CD4-positive, alpha-beta memory T cell (primary cell): ENCODE data around the gene COPS2. TPM values are rescaled to one million over a fixed set of nuclear protein-coding genes. Genes with fewer than 3 reads are reported as not detected.

Experiments
- CTCF ChIA-PET: fragments of 350-600 bp; sonication (Branson Sonifier 250); formaldehyde crosslinking; loops from one replicate; lab custom pipeline; 2021; ENCODE audit warnings: inconsistent platforms; ENCODE audit not compliant: partially characterized antibody; lab: Charles Lee
- POLR2A ChIA-PET: fragments of 350-600 bp; sonication (Branson Sonifier 250); formaldehyde crosslinking; loops from one replicate; lab custom pipeline; 2021; ENCODE audit not compliant: partially characterized antibody; lab: Charles Lee
- DNase-seq, 5 donors: peaks; one replicate each; pipeline versions ENCODE4 v3.0.0 to v3.0.0-alpha.2; 2020 to 2022; ENCODE audit warnings: mixed read lengths in 1 of 5
- H3K27ac ChIP-seq: one replicate; pipeline ENCODE4 v1.7.0; 2013; ENCODE audit warnings: low read depth, low read length
- H3K27me3 ChIP-seq: 2 replicates; pipeline ENCODE4 v1.7.0; 2013; ENCODE audit warnings: mild to moderate bottlenecking, low read length, moderate library complexity; ENCODE audit not compliant: insufficient read depth
- H3K36me3 ChIP-seq: 2 replicates; pipeline ENCODE4 v1.7.0; 2013; ENCODE audit warnings: mild to moderate bottlenecking, low read length, moderate library complexity; ENCODE audit not compliant: insufficient read depth
- H3K4me1 ChIP-seq: 2 replicates; pipeline ENCODE4 v1.7.0; 2013; ENCODE audit warnings: mild to moderate bottlenecking, low read length, moderate library complexity; ENCODE audit not compliant: insufficient read depth
- H3K4me3 ChIP-seq, 2 donors: one replicate each; pipeline ENCODE4 v1.7.0; 2013; ENCODE audit warnings: low read length in 2 of 2, mild to moderate bottlenecking in 1 of 2
- H3K9me3 ChIP-seq, 2 donors: one replicate each; pipeline ENCODE4 v1.7.0; 2013; ENCODE audit warnings: low read length in 2 of 2, control low read depth in 1 of 2; ENCODE audit not compliant: control insufficient read depth in 1 of 2
- H3K27ac Mint-ChIP-seq, 7 donors: one replicate each; pipeline ENCODE4 v1.8.0; 2020 to 2021; ENCODE audit warnings: mixed read lengths in 7 of 7, mild to moderate bottlenecking in 6 of 7, inconsistent platforms in 3 of 7, moderate library complexity in 3 of 7
- H3K27me3 Mint-ChIP-seq, 2 donors: one replicate each; pipeline ENCODE4 v1.8.0; 2020 to 2021; ENCODE audit warnings: mixed read lengths in 2 of 2
- H3K36me3 Mint-ChIP-seq, 2 donors: one replicate each; pipeline ENCODE4 v1.8.0; 2020 to 2021; ENCODE audit warnings: mixed read lengths in 2 of 2, inconsistent platforms in 1 of 2, mild to moderate bottlenecking in 1 of 2
- H3K4me1 Mint-ChIP-seq, 4 donors: one replicate each; pipeline ENCODE4 v1.8.0; 2020 to 2021; ENCODE audit warnings: mixed read lengths in 4 of 4, mild to moderate bottlenecking in 1 of 4
- H3K4me3 Mint-ChIP-seq, 8 donors: one replicate each; pipeline ENCODE4 v1.8.0; 2020 to 2021; ENCODE audit warnings: mixed read lengths in 8 of 8, mild to moderate bottlenecking in 7 of 8, moderate library complexity in 6 of 8, inconsistent platforms in 3 of 8
- H3K9me3 Mint-ChIP-seq, 8 donors: one replicate each; pipeline ENCODE4 v1.8.0; 2020 to 2021; ENCODE audit warnings: mixed read lengths in 8 of 8, mild to moderate bottlenecking in 5 of 8, inconsistent platforms in 3 of 8, moderate library complexity in 1 of 8
- intact Hi-C: fragments of 100-400 bp; cut with micrococcal nuclease; formaldehyde crosslinking; loops from one replicate; pipeline ENCODE4 v1.15.1; 2023
- polyA plus RNA-seq, 2 donors: library from polyadenylated mRNA; unstranded; fragments of 300-500 nt; fragmentation: Illumina TruSeq; gene quantifications; one replicate each; pipeline ENCODE4 v1.2.3, GENCODE V29; 2021
- total RNA-seq, 2 experiments: library from RNA; stranded (reverse); gene quantifications; one replicate each; pipeline ENCODE4 v1.2.3, GENCODE V29; 2021

The COPS2 gene
- total RNA-seq (10 to 100 TPM; 55.5 to 56.9 TPM), polyA plus RNA-seq (10 to 100 TPM; 33.1 to 35.3 TPM)

DNA sequence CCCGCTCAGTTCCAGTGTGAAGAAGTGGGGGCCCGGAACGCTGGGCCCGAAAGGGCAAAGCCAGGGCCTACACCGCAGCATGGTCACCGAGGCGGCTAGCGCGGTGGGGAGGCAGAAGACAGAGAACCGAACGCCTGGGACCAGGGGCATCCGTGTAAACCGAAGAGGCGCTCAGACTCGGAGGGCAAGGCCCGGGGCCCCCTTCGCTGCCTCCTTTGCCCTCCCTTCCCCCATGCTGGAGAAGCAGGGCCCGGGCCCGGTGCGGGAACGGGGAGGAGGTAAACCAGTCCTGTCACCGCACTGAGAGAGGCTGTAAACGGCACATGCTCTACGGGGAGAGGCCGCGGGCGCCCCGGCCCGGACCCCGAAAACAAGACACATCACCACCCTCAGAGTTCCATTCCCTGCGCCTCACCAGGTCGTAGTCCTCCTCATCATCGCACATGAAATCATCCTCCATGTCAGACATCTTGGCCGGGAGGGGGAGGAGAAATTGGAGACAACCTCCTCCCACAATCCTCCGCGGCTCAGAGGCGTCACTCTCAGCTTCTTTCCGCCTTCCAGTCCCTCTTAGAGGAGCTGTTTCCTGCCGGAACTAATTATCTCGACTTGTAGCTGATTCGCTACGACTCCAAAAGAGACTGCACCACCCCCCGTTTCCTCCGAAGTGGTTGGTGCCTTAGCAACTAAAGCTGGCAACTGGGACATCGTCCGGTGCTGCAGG, at the start of gene COPS2:
Gene COPS2, minus strand, starts transcription at position 490 of the 724 bp plus-strand sequence. Its CDS starts 21 bp downstream, at position 469.
- Histone ChIP-seq H3K4me1 (peaks cover 52% of the 10 kb centered on the region), H3K36me3 (no peaks in the 10 kb centered on the region), H3K27ac (peak within 1 kb of the TSS; percentile 94), H3K4me3 (peak within 1 kb of the TSS; percentile 74 to 88), H3K9me3 (no peaks in the 10 kb centered on the region), H3K27me3 (no peaks in the 10 kb centered on the region)
- peaks cover 33 to 61% (median 49%) of the 10 kb centered on the region in 4 donors for H3K4me1 Mint-ChIP-seq
- intact Hi-C loops, result loop anchor here (1.0 to 10.0 kb wide), 9 partner anchors 15 to 1752 kb away; partner anchors contain the start of genes AP4E1, CEP152, DUT and EID1
- H3K9me3 Mint-ChIP-seq, result peaks cover 0 to 5% (median 0%) of the 10 kb centered on the region in 8 donors
- CTCF ChIA-PET, result interaction anchor here (1.0 to 2.8 kb wide), 7 partner anchors 10 to 345 kb away, joined by 3 to 17 read pairs (median 6); partner anchors contain the start of genes CEP152, EID1 and GALK2
- peaks cover 0 to 19% of the 10 kb centered on the region in 2 donors for H3K36me3 Mint-ChIP-seq
- H3K4me3 Mint-ChIP-seq, result peak within 1 kb of the TSS; percentile 97 to 100 (median 100)
- H3K27ac Mint-ChIP-seq, result peak within 1 kb of the TSS; percentile 97 to 100 (median 99)
- no peaks in the 10 kb centered on the region for H3K27me3 Mint-ChIP-seq
- POLR2A ChIA-PET, result interaction anchor here (0.9 to 3.4 kb wide), 19 partner anchors 8 to 1754 kb away, joined by 3 to 82 read pairs (median 6); partner anchors contain the start of genes AP4E1, CEP152, DTWD1 and DUT
- peak; percentile 93 to 97 (median 95) for DNase-seq

DNA sequence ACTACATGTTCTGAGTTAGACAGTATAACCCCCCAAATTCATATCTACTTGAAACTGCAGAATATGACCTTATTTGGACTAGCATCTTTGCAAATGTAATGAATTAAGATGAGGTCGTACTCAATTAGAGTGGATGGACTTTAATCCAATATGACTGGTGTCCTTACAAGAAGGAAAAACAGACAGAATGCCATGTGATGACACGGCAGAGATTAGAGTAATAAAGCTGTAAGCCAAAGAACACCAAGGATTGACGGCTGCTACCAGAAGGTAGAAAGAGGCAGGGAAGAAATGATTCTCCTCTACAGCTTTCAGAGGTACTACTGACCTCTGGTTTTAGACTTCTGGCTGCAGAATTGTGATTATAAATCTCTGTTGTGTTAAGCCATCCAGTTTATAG, 44.9 kb upstream of the COPS2 start:
- Mint-ChIP-seq H3K9me3 (peaks cover 0 to 6% (median 4%) of the 10 kb centered on the region in 8 donors), H3K36me3 (peaks cover 36 to 48% of the 10 kb centered on the region in 2 donors), H3K4me3 (no peak overlapping the region), H3K27me3 (no peaks in the 10 kb centered on the region), H3K27ac (no peak overlapping the region), H3K4me1 (peaks cover 5 to 33% (median 25%) of the 10 kb centered on the region in 4 donors)
- no peak overlapping the region for H3K27ac ChIP-seq
- no peaks in the 10 kb centered on the region for H3K27me3 ChIP-seq
- ChIA-PET POLR2A (interaction anchor here (0.7 kb wide), 1 partner anchor 516 kb away, joined by 3 read pairs; no protein-coding TSS in a partner anchor), CTCF (no interaction called here)
- no peaks in the 10 kb centered on the region for H3K9me3 ChIP-seq
- DNase-seq, result no peak
- no peaks in the 10 kb centered on the region for H3K4me1 ChIP-seq
- H3K4me3 ChIP-seq, result no peak overlapping the region
- intact Hi-C loops, result no loop called here
- H3K36me3 ChIP-seq, result no peaks in the 10 kb centered on the region

DNA sequence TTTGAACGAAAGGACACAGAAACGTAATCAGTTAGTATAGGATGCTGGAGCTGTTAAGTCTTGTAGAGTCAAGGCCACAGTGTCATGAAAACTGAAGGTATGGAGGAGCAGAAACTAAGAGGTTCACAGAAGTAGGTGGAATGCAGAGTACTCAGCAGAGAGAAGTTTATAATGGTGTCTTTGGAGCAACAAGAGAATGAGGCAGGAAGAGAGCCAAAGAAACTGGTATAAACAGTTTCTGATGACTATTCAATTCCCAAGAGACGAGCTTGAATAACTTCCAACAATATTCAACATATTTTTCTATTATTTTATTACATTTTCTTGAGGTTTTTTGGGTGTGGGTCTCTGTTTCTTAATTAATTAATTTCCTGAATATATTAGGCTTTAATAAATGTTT, 44.3 kb upstream of the COPS2 start:
- H3K27ac ChIP-seq, result no peak overlapping the region
- H3K4me3 ChIP-seq, result no peak overlapping the region
- no peaks in the 10 kb centered on the region for H3K4me1 ChIP-seq
- ChIA-PET POLR2A (no interaction called here), CTCF (no interaction called here)
- H3K4me1 Mint-ChIP-seq, result peaks cover 0 to 31% (median 22%) of the 10 kb centered on the region in 4 donors
- no peaks in the 10 kb centered on the region for H3K36me3 ChIP-seq
- H3K36me3 Mint-ChIP-seq, result peaks cover 29 to 41% of the 10 kb centered on the region in 2 donors
- intact Hi-C loops, result no loop called here
- no peak overlapping the region for H3K27ac Mint-ChIP-seq
- H3K27me3 Mint-ChIP-seq, result no peaks in the 10 kb centered on the region
- H3K27me3 ChIP-seq, result no peaks in the 10 kb centered on the region
- H3K4me3 Mint-ChIP-seq, result no peak overlapping the region
- no peak for DNase-seq
- H3K9me3 Mint-ChIP-seq, result peaks cover 0 to 1% (median under 1%) of the 10 kb centered on the region in 8 donors
- no peaks in the 10 kb centered on the region for H3K9me3 ChIP-seq

DNA sequence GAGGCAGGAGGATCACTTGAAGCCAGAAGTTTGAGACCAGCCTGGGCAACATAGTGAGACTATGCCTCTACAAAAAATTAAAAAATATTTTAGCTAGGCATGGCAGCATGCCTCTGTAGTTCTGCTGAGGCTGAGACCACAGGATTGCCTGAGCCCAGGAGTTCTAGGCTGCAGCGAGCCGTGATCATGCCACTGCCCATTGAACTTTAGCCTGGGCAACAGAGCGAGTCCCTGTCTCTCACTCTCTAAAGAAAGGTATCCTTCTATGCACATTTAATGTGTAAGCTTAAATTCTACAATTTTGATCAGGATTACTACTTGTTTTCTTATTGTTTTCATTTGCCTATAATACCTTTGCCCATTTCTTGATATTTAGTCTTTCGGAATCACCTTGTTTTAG, 41.5 kb upstream of the COPS2 start:
- no peaks in the 10 kb centered on the region for H3K27me3 ChIP-seq
- POLR2A ChIA-PET, result no interaction called here
- no peaks in the 10 kb centered on the region for H3K36me3 ChIP-seq
- no peak overlapping the region for H3K4me3 Mint-ChIP-seq
- no peak overlapping the region for H3K4me3 ChIP-seq
- no peak for DNase-seq
- H3K9me3 Mint-ChIP-seq, result no peaks in the 10 kb centered on the region
- peaks cover 7 to 14% of the 10 kb centered on the region in 2 donors for H3K36me3 Mint-ChIP-seq
- H3K27ac Mint-ChIP-seq, result peak overlapping the region in 1 of 7 donors; percentile 57
- H3K9me3 ChIP-seq, result no peaks in the 10 kb centered on the region
- no peaks in the 10 kb centered on the region for H3K27me3 Mint-ChIP-seq
- no peaks in the 10 kb centered on the region for H3K4me1 ChIP-seq
- no peak overlapping the region for H3K27ac ChIP-seq
- intact Hi-C loops, result no loop called here
- CTCF ChIA-PET, result no interaction called here
- peaks cover 6 to 29% (median 19%) of the 10 kb centered on the region in 4 donors for H3K4me1 Mint-ChIP-seq

DNA sequence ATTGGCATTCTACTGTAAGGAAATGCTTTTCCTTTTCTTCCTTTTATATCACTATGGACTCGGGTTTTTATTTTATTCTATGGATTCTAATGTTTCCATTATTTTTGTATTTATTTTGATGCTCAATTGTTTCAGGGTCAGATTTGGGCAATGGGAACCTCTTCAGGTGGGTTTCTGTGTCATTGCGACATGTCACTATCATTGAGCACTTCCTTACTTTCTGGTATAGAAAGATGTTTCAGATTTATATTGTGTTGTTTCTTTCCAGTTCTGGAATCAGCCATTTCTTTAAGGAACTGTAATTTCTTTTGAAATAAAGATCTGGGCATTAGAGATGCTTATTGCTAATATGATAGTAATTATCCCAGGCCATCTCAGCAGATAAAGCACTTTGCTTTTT, 36.5 kb upstream of the COPS2 start:
- Histone ChIP-seq H3K27ac (no peak overlapping the region), H3K27me3 (no peaks in the 10 kb centered on the region), H3K36me3 (no peaks in the 10 kb centered on the region), H3K9me3 (no peaks in the 10 kb centered on the region), H3K4me1 (no peaks in the 10 kb centered on the region), H3K4me3 (no peak overlapping the region)
- intact Hi-C loops, result no loop called here
- H3K36me3 Mint-ChIP-seq, result peaks cover 5% of the 10 kb centered on the region in 2 donors
- no peak overlapping the region for H3K27ac Mint-ChIP-seq
- no peak for DNase-seq
- H3K9me3 Mint-ChIP-seq, result no peaks in the 10 kb centered on the region
- H3K27me3 Mint-ChIP-seq, result no peaks in the 10 kb centered on the region
- CTCF ChIA-PET, result no interaction called here
- POLR2A ChIA-PET, result no interaction called here
- no peak overlapping the region for H3K4me3 Mint-ChIP-seq
- peaks cover 14 to 46% (median 29%) of the 10 kb centered on the region in 4 donors for H3K4me1 Mint-ChIP-seq

DNA sequence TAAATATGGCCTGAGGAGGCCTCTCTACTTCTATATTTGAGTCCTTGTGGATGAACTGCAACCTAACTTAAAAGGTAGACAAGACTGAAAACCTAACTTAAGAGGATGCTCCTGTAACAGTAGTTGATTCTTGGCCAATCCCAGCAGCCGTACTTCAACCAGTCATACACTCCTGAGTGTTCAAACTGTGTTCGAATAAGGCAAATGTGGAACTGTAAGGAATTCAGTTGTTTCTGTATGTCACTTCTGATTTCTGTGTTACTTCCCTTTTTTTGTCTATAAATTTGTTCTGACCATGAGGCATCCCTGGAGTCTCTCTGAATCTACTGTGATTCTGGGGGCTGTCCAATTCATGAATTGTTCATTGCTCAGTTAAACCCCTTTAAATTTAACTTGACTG, 35.2 kb upstream of the COPS2 start:
- Histone ChIP-seq H3K27ac (no peak overlapping the region), H3K9me3 (no peaks in the 10 kb centered on the region), H3K36me3 (no peaks in the 10 kb centered on the region), H3K4me3 (no peak overlapping the region), H3K27me3 (no peaks in the 10 kb centered on the region), H3K4me1 (no peaks in the 10 kb centered on the region)
- no peaks in the 10 kb centered on the region for H3K27me3 Mint-ChIP-seq
- DNase-seq, result no peak
- CTCF ChIA-PET, result no interaction called here
- intact Hi-C loops, result no loop called here
- no peak overlapping the region for H3K27ac Mint-ChIP-seq
- peaks cover 7 to 13% of the 10 kb centered on the region in 2 donors for H3K36me3 Mint-ChIP-seq
- POLR2A ChIA-PET, result no interaction called here
- peaks cover 0 to under 1% (median 0%) of the 10 kb centered on the region in 8 donors for H3K9me3 Mint-ChIP-seq
- peaks cover 11 to 49% (median 33%) of the 10 kb centered on the region in 4 donors for H3K4me1 Mint-ChIP-seq
- H3K4me3 Mint-ChIP-seq, result no peak overlapping the region

DNA sequence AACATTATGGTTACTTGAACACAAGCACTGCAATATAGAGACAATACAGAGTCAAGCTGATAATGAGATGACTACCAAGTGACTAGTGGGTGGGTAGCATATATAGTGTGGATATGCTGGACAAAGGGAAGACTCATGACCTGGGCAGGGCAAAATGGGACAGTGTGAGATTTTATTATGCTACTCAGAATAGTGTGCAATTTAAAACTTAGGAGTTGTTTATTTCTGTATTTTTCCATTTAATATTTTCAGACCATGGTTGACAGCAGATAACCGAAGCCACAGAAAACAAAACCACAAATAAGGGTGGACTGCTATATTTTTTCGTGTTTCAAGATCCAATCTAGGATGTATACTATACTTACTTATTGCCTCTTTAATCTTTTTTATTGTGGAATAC, 34.2 kb upstream of the COPS2 start:
- ChIA-PET POLR2A (no interaction called here), CTCF (no interaction called here)
- intact Hi-C loops, result no loop called here
- peaks cover 0 to 8% (median 0%) of the 10 kb centered on the region in 8 donors for H3K9me3 Mint-ChIP-seq
- no peaks in the 10 kb centered on the region for H3K27me3 ChIP-seq
- no peak for DNase-seq
- H3K4me3 Mint-ChIP-seq, result no peak overlapping the region
- no peaks in the 10 kb centered on the region for H3K36me3 ChIP-seq
- no peaks in the 10 kb centered on the region for H3K4me1 ChIP-seq
- H3K27ac ChIP-seq, result no peak overlapping the region
- H3K4me3 ChIP-seq, result no peak overlapping the region
- no peaks in the 10 kb centered on the region for H3K27me3 Mint-ChIP-seq
- H3K27ac Mint-ChIP-seq, result peak overlapping the region in 1 of 7 donors; percentile 33
- H3K4me1 Mint-ChIP-seq, result peaks cover 11 to 55% (median 39%) of the 10 kb centered on the region in 4 donors
- no peaks in the 10 kb centered on the region for H3K9me3 ChIP-seq
- peaks cover 14 to 21% of the 10 kb centered on the region in 2 donors for H3K36me3 Mint-ChIP-seq
